CD4-positive, CD25-positive, alpha-beta regulatory T cell (primary cell): Measurements from ENCODE around the gene TULP4. TPM values are rescaled to one million over a fixed set of nuclear protein-coding genes. Genes with fewer than 3 reads are reported as not detected.
A peak's percentile ranks its signal among the peaks of the same experiment; 100 is the strongest.
"Not testable (repeated sequence)": the region's sequence is repeated elsewhere in the genome, so short reads cannot be mapped to it uniquely, and the experiment has no call there.

Experiments used
- ATAC-seq, 2 donors: fragments of 150-1000 bp; cut with Tn5 transposase; one replicate each; pipeline ENCODE4 v1.10.0; 2021; ENCODE audit warnings: low read depth in 2 of 2, moderate number of reproducible peaks in 2 of 2, moderate library complexity in 1 of 2
- DNase-seq, 3 donors: peaks; one replicate each; pipeline versions ENCODE4 v3.0.0 to v3.0.0-alpha.2; 2012 to 2022; ENCODE audit warnings: mixed read lengths in 1 of 3
- H3K27ac ChIP-seq: one replicate; pipeline ENCODE4 v1.7.0; 2013; ENCODE audit warnings: mild to moderate bottlenecking, low read length; ENCODE audit not compliant: insufficient read depth, poor library complexity, severe bottlenecking
- H3K27me3 ChIP-seq: one replicate; pipeline ENCODE4 v1.7.0; 2013; ENCODE audit warnings: low read length; ENCODE audit not compliant: control insufficient read depth, insufficient read depth
- H3K36me3 ChIP-seq: one replicate; pipeline ENCODE4 v1.7.0; 2013; ENCODE audit warnings: mild to moderate bottlenecking, low read length, moderate library complexity; ENCODE audit not compliant: control insufficient read depth, insufficient read depth
- H3K4me1 ChIP-seq: 2 replicates; pipeline ENCODE4 v1.7.0; 2013; ENCODE audit warnings: mild to moderate bottlenecking, low read length; ENCODE audit not compliant: insufficient read depth, control insufficient read depth, poor library complexity, severe bottlenecking
- H3K4me3 ChIP-seq: one replicate; pipeline ENCODE4 v1.7.0; 2013; ENCODE audit warnings: low read depth, mild to moderate bottlenecking, low read length, moderate library complexity
- H3K9me3 ChIP-seq, 2 experiments: 1 replicate in 1 of 2; 2 replicates in 1 of 2; pipeline ENCODE4 v1.7.0; 2013; ENCODE audit warnings: low read length in 2 of 2, mild to moderate bottlenecking in 1 of 2, moderate library complexity in 1 of 2; ENCODE audit not compliant: control insufficient read depth in 2 of 2
- H3K27ac Mint-ChIP-seq, 3 donors: one replicate each; pipeline ENCODE4 v1.8.0; 2020 to 2022; ENCODE audit warnings: mild to moderate bottlenecking in 3 of 3, mixed read lengths in 3 of 3, moderate library complexity in 2 of 3
- H3K27me3 Mint-ChIP-seq: one replicate; pipeline ENCODE4 v1.8.0; 2022; ENCODE audit warnings: mild to moderate bottlenecking, mixed read lengths
- H3K36me3 Mint-ChIP-seq: one replicate; pipeline ENCODE4 v1.8.0; 2020; ENCODE audit warnings: mixed read lengths
- H3K4me1 Mint-ChIP-seq, 4 donors: one replicate each; pipeline ENCODE4 v1.8.0; 2020 to 2022; ENCODE audit warnings: mixed read lengths in 4 of 4, mild to moderate bottlenecking in 1 of 4
- H3K4me3 Mint-ChIP-seq, 4 donors: one replicate each; pipeline ENCODE4 v1.8.0; 2020 to 2022; ENCODE audit warnings: mild to moderate bottlenecking in 4 of 4, mixed read lengths in 4 of 4, moderate library complexity in 3 of 4
- H3K9me3 Mint-ChIP-seq, 7 donors: one replicate each; pipeline ENCODE4 v1.8.0; 2020 to 2022; ENCODE audit warnings: mixed read lengths in 7 of 7, mild to moderate bottlenecking in 3 of 7, moderate library complexity in 2 of 7
- polyA plus RNA-seq, 4 donors: library from polyadenylated mRNA; unstranded; fragments of 300-500 nt; fragmentation: Illumina TruSeq; gene quantifications; one replicate each; pipeline ENCODE4 v1.2.3, GENCODE V29; 2021
- total RNA-seq: library from RNA; stranded (reverse); gene quantifications from one replicate; pipeline ENCODE4 v1.2.3, GENCODE V29; 2022

The TULP4 gene
- total and polyA plus RNA-seq, 5 donors from 2014 or later: 43.3 to 158 (median 56.0) TPM

GRCh38 chr6:158286413-158286812, 25.9 kb upstream of the TULP4 start:
- peak overlapping the region; percentile 34 for H3K4me3 ChIP-seq
- ATAC-seq (no peak), DNase-seq (no peak)
- H3K27me3 ChIP-seq: no peaks in the 10 kb centered on the region
- Mint-ChIP-seq H3K4me1 (peaks cover 53 to 84% (median 59%) of the 10 kb centered on the region in 4 donors), H3K9me3 (no peaks in the 10 kb centered on the region), H3K36me3 (no peaks in the 10 kb centered on the region), H3K27me3 (peaks cover 6% of the 10 kb centered on the region), H3K27ac (peak overlapping the region in 2 of 3 donors; percentile 30 to 44), H3K4me3 (peak overlapping the region in 1 of 4 donors; percentile 42)
- H3K36me3 ChIP-seq: no peaks in the 10 kb centered on the region
- no peaks in the 10 kb centered on the region for H3K9me3 ChIP-seq
- H3K27ac ChIP-seq: no peak overlapping the region
- peaks cover 59% of the 10 kb centered on the region for H3K4me1 ChIP-seq

GRCh38 chr6:158287047-158287446, 25.2 kb upstream of the TULP4 start:
- Mint-ChIP-seq H3K4me1 (peaks cover 53 to 86% (median 63%) of the 10 kb centered on the region in 4 donors), H3K4me3 (peak overlapping the region in 1 of 4 donors; percentile 42), H3K27ac (peak overlapping the region in 2 of 3 donors; percentile 30 to 44), H3K9me3 (no peaks in the 10 kb centered on the region), H3K36me3 (no peaks in the 10 kb centered on the region), H3K27me3 (peaks cover 6% of the 10 kb centered on the region)
- Histone ChIP-seq H3K9me3 (no peaks in the 10 kb centered on the region), H3K4me3 (no peak overlapping the region), H3K4me1 (peaks cover 63% of the 10 kb centered on the region), H3K27ac (no peak overlapping the region), H3K36me3 (no peaks in the 10 kb centered on the region), H3K27me3 (no peaks in the 10 kb centered on the region)
- ATAC-seq (no peak), DNase-seq (no peak)

GRCh38 chr6:158290040-158290439, 22.2 kb upstream of the TULP4 start:
- Histone ChIP-seq H3K27me3 (no peaks in the 10 kb centered on the region), H3K36me3 (peaks cover 2% of the 10 kb centered on the region), H3K4me3 (peak overlapping the region; percentile 89), H3K27ac (peak overlapping the region; percentile 82), H3K4me1 (peaks cover 49% of the 10 kb centered on the region), H3K9me3 (no peaks in the 10 kb centered on the region)
- Mint-ChIP-seq H3K4me3 (peak overlapping the region; percentile 79 to 97 (median 84)), H3K4me1 (peaks cover 46 to 78% (median 57%) of the 10 kb centered on the region in 4 donors), H3K27ac (peak overlapping the region; percentile 87 to 96 (median 93)), H3K9me3 (no peaks in the 10 kb centered on the region), H3K36me3 (peaks cover 6% of the 10 kb centered on the region), H3K27me3 (peaks cover 6% of the 10 kb centered on the region)
- peak in 2 of 3 donors; percentile 42 to 74 for DNase-seq
- ATAC-seq: peak; percentile 55 to 57

- Histone ChIP-seq H3K27ac (peak overlapping the region; percentile 82), H3K27me3 (no peaks in the 10 kb centered on the region), H3K4me3 (peak overlapping the region; percentile 89), H3K36me3 (peaks cover 2% of the 10 kb centered on the region), H3K4me1 (peaks cover 49% of the 10 kb centered on the region), H3K9me3 (no peaks in the 10 kb centered on the region)
- peaks cover 42 to 73% (median 59%) of the 10 kb centered on the region in 4 donors for H3K4me1 Mint-ChIP-seq
- peaks cover 6% of the 10 kb centered on the region for H3K27me3 Mint-ChIP-seq
- peaks cover 7% of the 10 kb centered on the region for H3K36me3 Mint-ChIP-seq
- no peaks in the 10 kb centered on the region for H3K9me3 Mint-ChIP-seq
- DNase-seq: peak; percentile 16 to 92 (median 72)
- H3K27ac Mint-ChIP-seq: peak overlapping the region; percentile 87 to 96 (median 93)
- peak overlapping the region; percentile 79 to 97 (median 84) for H3K4me3 Mint-ChIP-seq
- peak; percentile 98 to 99 for ATAC-seq
These were observed 21.6 kb upstream of the TULP4 start for GRCh38 chr6:158290659-158291058.

- no peak for ATAC-seq
- H3K4me3 Mint-ChIP-seq: peak overlapping the region; percentile 11 to 85 (median 52)
- H3K9me3 ChIP-seq: peaks cover 3 to 5% of the 10 kb centered on the region in 2 experiments
- H3K27ac Mint-ChIP-seq: peak overlapping the region; percentile 37 to 96 (median 93)
- H3K36me3 ChIP-seq: peaks cover 12% of the 10 kb centered on the region
- peaks cover 0 to 10% (median 3%) of the 10 kb centered on the region in 7 donors for H3K9me3 Mint-ChIP-seq
- peaks cover 33 to 62% (median 55%) of the 10 kb centered on the region in 4 donors for H3K4me1 Mint-ChIP-seq
- peak overlapping the region; percentile 89 for H3K4me3 ChIP-seq
- DNase-seq: no peak
- H3K27me3 ChIP-seq: no peaks in the 10 kb centered on the region
- peaks cover 39% of the 10 kb centered on the region for H3K4me1 ChIP-seq
- H3K27ac ChIP-seq: no peak overlapping the region
- peaks cover 6% of the 10 kb centered on the region for H3K27me3 Mint-ChIP-seq
- H3K36me3 Mint-ChIP-seq: peaks cover 16% of the 10 kb centered on the region
These were observed 20.2 kb upstream of the TULP4 start for GRCh38 chr6:158292016-158292415.

GRCh38 chr6:158293122-158293521, 19.1 kb upstream of the TULP4 start:
- Histone ChIP-seq H3K4me1 (peaks cover 39% of the 10 kb centered on the region), H3K27me3 (no peaks in the 10 kb centered on the region), H3K4me3 (no peak overlapping the region), H3K36me3 (peaks cover 12% of the 10 kb centered on the region), H3K27ac (no peak overlapping the region), H3K9me3 (peaks cover 6 to 12% of the 10 kb centered on the region in 2 experiments)
- peak overlapping the region in 2 of 3 donors; percentile 65 to 93 for H3K27ac Mint-ChIP-seq
- peak overlapping the region in 1 of 4 donors; percentile 83 for H3K4me3 Mint-ChIP-seq
- peaks cover 6% of the 10 kb centered on the region for H3K27me3 Mint-ChIP-seq
- peaks cover 0 to 15% (median 3%) of the 10 kb centered on the region in 7 donors for H3K9me3 Mint-ChIP-seq
- no peak for DNase-seq
- H3K4me1 Mint-ChIP-seq: peaks cover 31 to 55% (median 51%) of the 10 kb centered on the region in 4 donors
- no peak for ATAC-seq
- H3K36me3 Mint-ChIP-seq: peaks cover 19% of the 10 kb centered on the region

GRCh38 chr6:158295976-158296853, 16.1 kb upstream of the TULP4 start:
- peaks cover 20% of the 10 kb centered on the region for H3K4me1 ChIP-seq
- H3K9me3 Mint-ChIP-seq: peaks cover 0 to 19% (median 6%) of the 10 kb centered on the region in 7 donors
- H3K27me3 ChIP-seq, ATAC-seq, H3K4me3 ChIP-seq, H3K27ac ChIP-seq, DNase-seq, H3K27me3 Mint-ChIP-seq: not testable (repeated sequence)
- H3K27ac Mint-ChIP-seq: peak overlapping the region in 2 of 3 donors; percentile 6 to 25
- peaks cover 22 to 37% (median 32%) of the 10 kb centered on the region in 4 donors for H3K4me1 Mint-ChIP-seq
- H3K4me3 Mint-ChIP-seq: peak overlapping the region in 2 of 4 donors; percentile 21 to 35
- H3K9me3 ChIP-seq: peaks cover 6 to 12% of the 10 kb centered on the region in 2 experiments
- H3K36me3 Mint-ChIP-seq: peaks cover 41% of the 10 kb centered on the region
- peaks cover 14% of the 10 kb centered on the region for H3K36me3 ChIP-seq
